GM21390 (cell line): ENCODE results near the gene MBNL1.
"Not testable (repeated sequence)": the region's sequence is repeated elsewhere in the genome, so short reads cannot be mapped to it uniquely, and the experiment has no call there.

ENCODE experiments used
- ATAC-seq: cut with Tn5 transposase; IDR thresholded peaks from one replicate; pipeline ENCODE4 v1.9.1; 2021; ENCODE audit not compliant: unreplicated experiment

Gene MBNL1

DNA sequence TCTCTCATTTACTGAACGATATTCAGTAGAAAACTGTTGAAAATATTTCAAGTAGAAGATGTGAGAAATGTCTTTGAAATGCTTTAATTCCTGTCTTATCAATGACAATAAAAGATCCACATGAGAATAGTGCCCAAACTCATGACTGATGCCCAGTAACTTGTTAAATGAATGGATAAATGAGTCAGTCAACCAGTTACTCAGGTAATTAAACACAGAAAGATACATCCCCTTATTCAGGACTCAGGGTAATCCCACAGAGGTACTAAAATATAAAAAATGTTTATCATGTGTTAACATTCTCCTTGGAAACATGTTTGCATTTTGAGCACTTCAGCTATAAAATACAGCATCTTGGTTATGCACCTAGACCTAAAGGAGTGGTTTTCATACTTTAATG is 169.5 kb downstream of the MBNL1 start:
- ATAC-seq: no peak

DNA sequence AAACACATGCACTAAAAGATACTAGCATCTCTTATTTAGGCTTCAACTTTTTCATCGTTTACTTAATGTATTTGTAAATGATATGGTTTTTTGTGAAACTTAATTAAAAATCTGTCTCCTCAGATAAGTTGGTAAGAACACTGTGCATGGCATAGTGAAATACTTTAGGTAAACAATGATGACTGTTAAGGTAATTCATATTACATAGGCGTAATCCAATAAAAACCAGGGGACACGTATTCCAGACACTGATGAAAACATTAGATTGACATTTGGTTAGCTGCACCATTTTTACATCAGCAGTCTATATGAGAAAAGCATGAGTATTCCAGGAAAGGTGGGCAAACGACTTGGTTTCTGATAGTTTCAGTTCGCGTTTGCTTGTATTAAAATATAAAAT is 170.0 kb downstream of the MBNL1 start:
- no peak for ATAC-seq

- ATAC-seq: not testable (repeated sequence)
Measured at GRCh38 chr3:152440243-152440642, 171.5 kb downstream of the MBNL1 start.

DNA sequence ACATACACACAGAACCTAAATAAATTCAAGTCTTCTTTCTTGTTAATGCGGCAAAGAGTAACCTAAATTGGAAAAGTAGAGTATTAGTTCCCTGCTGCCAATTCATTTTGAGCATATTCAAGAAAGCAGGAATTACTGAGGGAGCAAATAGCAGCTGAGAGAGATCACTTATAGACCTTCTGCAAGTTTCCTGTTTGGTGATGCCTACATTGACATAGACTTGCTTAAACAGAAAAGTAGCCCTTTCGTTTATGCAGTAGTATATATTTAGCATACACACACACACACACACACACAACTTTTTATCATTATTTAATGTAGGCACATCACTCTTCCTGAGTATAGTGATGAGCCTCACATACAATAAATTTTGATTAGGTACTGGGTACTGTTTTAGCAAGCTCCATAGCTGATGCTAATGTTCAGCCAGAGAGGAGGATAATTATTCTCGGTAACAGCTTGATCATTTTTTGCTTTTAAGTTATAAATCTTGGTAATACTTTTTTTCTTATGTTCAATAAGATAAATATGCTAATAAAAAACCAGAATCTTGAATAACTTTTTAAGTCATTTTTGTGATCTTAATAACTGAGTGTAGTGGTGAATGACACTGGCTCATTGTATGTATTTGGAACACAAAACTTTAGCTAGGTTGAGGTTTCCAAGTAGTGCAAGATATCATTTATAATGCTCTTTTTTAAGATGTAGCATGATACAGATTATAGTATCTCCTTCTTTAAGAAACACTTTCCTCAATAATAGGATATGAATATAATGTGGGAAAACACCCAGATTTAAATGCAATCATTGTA is 174.7 kb downstream of the MBNL1 start:
- peak; percentile 35 for ATAC-seq

DNA sequence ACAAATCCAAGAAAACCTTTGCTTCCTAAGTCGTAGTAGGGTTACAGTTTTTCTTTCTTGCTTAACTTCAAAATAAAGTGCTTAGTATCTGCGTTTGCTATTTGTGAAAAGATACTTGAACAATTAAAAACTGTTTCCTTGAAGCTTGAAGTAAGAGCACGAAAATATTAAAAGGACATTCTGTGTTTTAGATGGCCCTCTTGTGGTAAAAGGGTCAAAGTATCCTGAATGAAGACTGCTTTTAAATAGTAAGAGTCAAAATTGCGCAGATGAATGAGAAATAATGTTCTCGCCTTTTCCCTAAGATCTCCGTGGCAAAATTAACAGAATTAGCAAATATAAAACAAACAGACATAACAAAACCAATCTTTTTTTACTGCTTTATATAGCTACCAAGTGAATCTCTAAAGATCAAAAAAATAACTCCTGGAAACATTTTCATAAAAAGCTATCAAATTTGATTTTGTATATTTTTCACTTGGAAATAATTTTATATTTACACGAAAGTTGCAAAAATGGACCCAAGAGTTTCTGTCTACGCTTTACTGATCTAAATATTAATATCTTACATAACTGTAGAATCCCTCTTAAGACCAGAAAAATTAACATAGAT is 175.4 kb downstream of the MBNL1 start:
- ATAC-seq: no peak

DNA sequence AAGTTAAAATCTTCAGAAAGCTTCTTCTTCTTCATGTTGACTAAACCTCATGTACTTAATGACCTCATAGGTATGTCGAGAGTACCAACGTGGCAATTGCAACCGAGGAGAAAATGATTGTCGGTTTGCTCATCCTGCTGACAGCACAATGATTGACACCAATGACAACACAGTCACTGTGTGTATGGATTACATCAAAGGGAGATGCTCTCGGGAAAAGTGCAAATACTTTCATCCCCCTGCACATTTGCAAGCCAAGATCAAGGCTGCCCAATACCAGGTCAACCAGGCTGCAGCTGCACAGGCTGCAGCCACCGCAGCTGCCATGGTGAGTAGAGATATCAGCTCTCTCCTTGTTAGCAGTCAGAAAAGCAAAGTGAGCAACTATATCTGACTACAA is 176.5 kb downstream of the MBNL1 start:
- no peak for ATAC-seq

GRCh38 chr3:152446495-152446894 is 177.8 kb downstream of the MBNL1 start:
- ATAC-seq: no peak

GRCh38 chr3:152447511-152447910 is 178.8 kb downstream of the MBNL1 start:
- no peak for ATAC-seq

- no peak for ATAC-seq
Measured at GRCh38 chr3:152448091-152448490, 179.4 kb downstream of the MBNL1 start.

- ATAC-seq: no peak
Measured at GRCh38 chr3:152452318-152452717, 183.6 kb downstream of the MBNL1 start.

DNA sequence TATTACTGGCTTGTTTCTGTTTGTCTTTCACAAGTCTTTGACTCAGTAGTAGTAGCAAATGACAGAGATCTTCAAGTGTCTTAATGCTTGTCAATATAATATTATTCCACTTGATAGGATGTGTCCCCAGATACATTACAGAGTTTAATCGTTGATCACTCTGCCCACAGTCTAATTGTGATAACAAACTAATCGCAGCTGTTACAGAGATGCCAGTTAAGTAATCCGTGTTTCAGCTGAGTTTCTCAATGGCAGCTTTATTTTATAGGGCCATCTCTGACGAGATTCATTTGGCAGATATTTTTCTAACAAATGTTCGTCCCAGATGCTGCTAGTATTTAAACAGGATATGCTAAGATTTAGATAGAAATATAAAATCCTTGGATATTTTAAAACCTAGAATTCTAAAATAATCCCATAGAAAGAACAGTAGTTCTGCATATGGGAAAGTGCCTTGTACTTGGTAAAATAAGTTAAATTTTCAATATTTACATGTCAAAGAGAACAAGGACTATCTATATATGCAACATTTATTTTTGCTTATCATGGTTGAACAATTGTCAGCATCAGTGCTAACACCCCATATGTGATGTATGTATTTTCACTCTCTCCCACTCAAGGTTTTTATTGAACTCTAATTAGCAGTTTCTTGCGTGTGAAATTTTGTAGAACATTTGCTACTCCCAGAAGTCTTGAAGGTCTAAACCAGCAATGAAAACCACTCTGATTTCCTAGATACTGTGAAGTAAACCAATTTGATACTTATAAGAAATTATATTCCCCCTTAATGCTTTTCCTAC is 185.5 kb downstream of the MBNL1 start:
- no peak for ATAC-seq

- no peak for ATAC-seq
Measured at GRCh38 chr3:152455989-152456388, 187.3 kb downstream of the MBNL1 start.

GRCh38 chr3:152457500-152458375 is 189.0 kb downstream of the MBNL1 start:
- ATAC-seq: no peak

GRCh38 chr3:152458376-152459117 is 189.8 kb downstream of the MBNL1 start:
- no peak for ATAC-seq

DNA sequence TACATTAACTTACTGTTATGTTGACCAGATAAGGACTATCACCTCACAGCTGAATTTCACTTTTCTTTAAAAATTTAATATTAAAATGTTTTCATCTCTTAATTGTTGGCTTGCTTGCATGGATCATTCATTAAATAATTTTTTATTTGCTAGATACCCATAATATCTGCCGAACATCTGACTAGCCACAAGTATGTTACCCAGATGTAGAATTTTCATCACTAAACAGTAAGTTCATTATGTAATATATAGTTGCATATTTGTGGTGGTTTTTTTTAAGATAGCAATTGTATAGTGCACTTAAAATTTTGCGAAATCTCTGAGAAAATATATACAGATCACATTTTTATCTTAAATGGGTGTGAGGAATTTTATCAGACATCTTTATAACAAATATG is 190.4 kb downstream of the MBNL1 start:
- ATAC-seq: no peak

DNA sequence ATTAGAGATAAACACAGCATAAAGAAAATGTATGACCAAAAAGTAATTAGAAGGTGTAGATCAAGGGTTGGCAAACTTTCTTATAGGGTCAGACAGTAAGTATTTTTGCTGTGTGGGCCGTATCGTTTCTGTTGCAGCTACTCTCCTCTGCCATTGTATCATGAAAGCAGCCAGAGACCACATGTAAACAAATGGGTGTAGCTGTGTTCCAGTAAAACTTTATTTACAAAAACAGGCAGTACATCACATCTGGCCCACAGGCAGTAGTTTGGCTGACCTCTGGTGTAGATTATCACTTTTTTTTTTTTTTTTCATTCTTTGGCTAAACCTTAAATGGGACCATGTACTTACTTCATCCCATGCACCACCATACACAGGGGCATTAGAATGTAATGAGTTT is 190.8 kb downstream of the MBNL1 start:
- ATAC-seq: no peak

GRCh38 chr3:152460936-152461335 is 192.2 kb downstream of the MBNL1 start:
- no peak for ATAC-seq

- no peak for ATAC-seq
Measured at GRCh38 chr3:152461460-152461859, 192.7 kb downstream of the MBNL1 start.

GRCh38 chr3:152466784-152467183 is 198.1 kb downstream of the MBNL1 start:
- ATAC-seq: no peak
